Stimulated activated CD8-positive, alpha-beta memory T cell treated with anti-CD3 and anti-CD28 coated beads, Interleukin-15, amount 100 ng/mL, for 24 hours (primary cell): ENCODE measurements around the gene ZBTB43.

ENCODE experiments used
- DNase-seq: peaks from one replicate; pipeline ENCODE4 v3.0.0-alpha.2; 2020; ENCODE audit warnings: low read depth

Gene ZBTB43

GRCh38 chr9:126859111-126859510 lies 54.3 kb downstream of the ZBTB43 start:
- DNase-seq: no peak

GRCh38 chr9:126860077-126860756 lies 55.4 kb downstream of the ZBTB43 start, which contains the start of gene ZBTB34:
Gene ZBTB34 (plus strand): TSS chr9:126860639. CDS start chr9:126879400, 18,761 bp downstream.
- DNase-seq: peak; percentile 74

- no peak for DNase-seq
Observed at GRCh38 chr9:126860757-126861466, 56.1 kb downstream of the ZBTB43 start.

GRCh38 chr9:126861707-126862103 lies 56.9 kb downstream of the ZBTB43 start:
- no peak for DNase-seq

GRCh38 chr9:126862104-126862761 lies 57.4 kb downstream of the ZBTB43 start:
- no peak for DNase-seq

GRCh38 chr9:126864771-126865170 lies 59.9 kb downstream of the ZBTB43 start:
- DNase-seq: no peak

- DNase-seq: no peak
Observed at GRCh38 chr9:126869368-126869767, 64.5 kb downstream of the ZBTB43 start.

GRCh38 chr9:126872516-126872915 lies 67.7 kb downstream of the ZBTB43 start:
- DNase-seq: no peak

- no peak for DNase-seq
Observed at GRCh38 chr9:126874546-126875314, 69.9 kb downstream of the ZBTB43 start.

- no peak for DNase-seq
Observed at GRCh38 chr9:126875756-126876510, 71.1 kb downstream of the ZBTB43 start.

- no peak for DNase-seq
Observed at GRCh38 chr9:126876531-126876930, 71.7 kb downstream of the ZBTB43 start.

GRCh38 chr9:126877418-126877817 lies 72.6 kb downstream of the ZBTB43 start:
- no peak for DNase-seq

GRCh38 chr9:126879288-126879687 lies 74.4 kb downstream of the ZBTB43 start:
- no peak for DNase-seq

- DNase-seq: no peak
Observed at GRCh38 chr9:126880226-126880946, 75.5 kb downstream of the ZBTB43 start.

GRCh38 chr9:126880947-126881332 lies 76.1 kb downstream of the ZBTB43 start:
- DNase-seq: no peak

- no peak for DNase-seq
Observed at GRCh38 chr9:126882746-126883145, 77.9 kb downstream of the ZBTB43 start.

GRCh38 chr9:126883636-126884035 lies 78.8 kb downstream of the ZBTB43 start:
- DNase-seq: no peak

- no peak for DNase-seq
Observed at GRCh38 chr9:126885131-126885641, 80.3 kb downstream of the ZBTB43 start.

GRCh38 chr9:126886034-126886822 lies 81.4 kb downstream of the ZBTB43 start:
- no peak for DNase-seq

- no peak for DNase-seq
Observed at GRCh38 chr9:126886897-126887296, 82.1 kb downstream of the ZBTB43 start.
